Smooth muscle cell (in vitro differentiated cells): ENCODE data around the gene ADAMTS17. TPM values are rescaled to one million over a fixed set of nuclear protein-coding genes. Genes with fewer than 3 reads are reported as not detected.

ENCODE experiments used
- DNase-seq: peaks from one replicate; lab custom pipeline; 2025; ENCODE audit not compliant: unreplicated experiment; lab: John Stamatoyannopoulos, UW
- H2AFZ ChIP-seq: fragments of 200-600 bp; sonication (generic); 2 replicates; pipeline ENCODE4 v1.6.0; 2016; ENCODE audit warnings: antibody characterized with exemption, low read depth, mild to moderate bottlenecking
- H3F3A ChIP-seq: fragments of 200-600 bp; sonication (generic); 2 replicates; pipeline ENCODE4 v1.6.0; 2017; ENCODE audit warnings: antibody characterized with exemption, low read depth
- H3K27ac ChIP-seq: fragments of 200-600 bp; sonication (generic); 2 replicates; pipeline ENCODE4 v1.5.1; 2016; ENCODE audit warnings: low read depth, mild to moderate bottlenecking
- H3K27me3 ChIP-seq: fragments of 200-600 bp; sonication (generic); 2 replicates; pipeline ENCODE4 v1.6.1; 2016; ENCODE audit warnings: low read depth, mild to moderate bottlenecking
- H3K36me3 ChIP-seq: fragments of 200-600 bp; sonication (generic); 2 replicates; pipeline ENCODE4 v1.5.1; 2016; ENCODE audit warnings: low read depth
- H3K4me1 ChIP-seq: fragments of 200-600 bp; sonication (generic); 2 replicates; pipeline ENCODE4 v1.5.1; 2016; ENCODE audit warnings: low read depth
- H3K4me2 ChIP-seq: fragments of 200-600 bp; sonication (generic); 2 replicates; pipeline ENCODE4 v1.6.0; 2016; ENCODE audit warnings: mild to moderate bottlenecking
- H3K4me3 ChIP-seq: fragments of 200-600 bp; sonication (generic); 2 replicates; pipeline ENCODE4 v1.5.1; 2016; ENCODE audit warnings: mild to moderate bottlenecking
- H3K79me2 ChIP-seq: fragments of 200-600 bp; sonication (generic); 2 replicates; pipeline ENCODE4 v1.6.0; 2016; ENCODE audit warnings: low read depth, mild to moderate bottlenecking
- H3K9ac ChIP-seq: fragments of 200-600 bp; sonication (generic); 2 replicates; pipeline ENCODE4 v1.6.0; 2016; ENCODE audit warnings: low read depth
- H3K9me3 ChIP-seq: fragments of 200-600 bp; sonication (generic); replicated peaks from 2 replicates; pipeline ENCODE4 v1.5.1; 2016; ENCODE audit warnings: low read depth
- H4K20me1 ChIP-seq: fragments of 200-600 bp; sonication (generic); 2 replicates; pipeline ENCODE4 v1.6.0; 2016; ENCODE audit warnings: low read depth
- WGBS: methylation state at CpG from one replicate; pipeline ENCODE4 v1.1.7; 2016; ENCODE audit warnings: low lambda C conversion rate; 5-methylcytosine and 5-hydroxymethylcytosine counted together
- polyA plus RNA-seq: library from polyadenylated mRNA; unstranded; fragments of >200 nt; fragmentation: Nextera tagmentation; extraction: Ambion mirVana; gene quantifications from 2 replicates; pipeline ENCODE4 v1.2.1, GENCODE V29; 2016
- total RNA-seq: library from RNA; depleted of rRNA; stranded (reverse); fragments of >200 nt; gene quantifications from 2 replicates; pipeline ENCODE4 v1.2.3, GENCODE V29; 2014
- TF ChIP-seq, protein P1 (sequence below): fragments of 200-600 bp; sonication (generic); IDR thresholded peaks from 2 replicates; pipeline ENCODE4 v1.5.1; 2017; ENCODE audit warnings: borderline replicate concordance, mild to moderate bottlenecking, antibody characterized with exemption; ENCODE audit not compliant: insufficient read depth, poor library complexity, severe bottlenecking

The ADAMTS17 gene
- total and polyA plus RNA-seq, 2 experiments from 2014 or later: 0.63 to 3.1 TPM

DNA sequence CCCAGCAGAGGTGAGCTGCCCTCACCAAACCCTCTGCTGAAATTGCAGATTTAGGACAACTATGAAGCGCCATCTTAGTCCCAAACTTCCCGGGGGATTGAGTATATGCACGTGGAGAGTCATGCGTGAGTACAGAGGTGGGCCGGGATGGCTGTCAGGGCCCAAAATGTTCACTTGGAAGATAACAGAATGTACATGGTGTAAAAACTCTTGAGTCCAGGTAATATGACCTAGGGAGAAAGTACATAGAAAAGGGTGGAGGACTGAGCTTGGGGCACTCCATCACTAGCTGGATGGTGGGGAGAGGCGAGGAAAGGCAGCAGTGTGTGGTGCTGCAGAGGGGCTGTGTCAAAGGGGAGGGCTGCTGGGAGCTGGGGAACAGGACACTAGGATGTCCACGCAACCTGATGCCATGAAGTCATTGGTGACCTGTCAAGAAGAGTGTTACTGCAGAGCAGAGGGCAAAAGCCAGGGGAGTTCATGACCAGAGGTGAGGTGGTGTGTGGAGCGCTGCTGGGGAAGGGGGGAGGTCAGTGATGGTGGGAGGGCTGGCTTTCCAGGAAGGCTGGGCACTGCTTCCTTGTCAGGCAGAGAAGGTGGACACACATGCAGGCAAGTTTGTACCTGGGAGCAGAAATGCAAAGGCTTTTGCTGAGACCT, 372.4 kb downstream of the ADAMTS17 start:
- Histone ChIP-seq H3K4me1 (no peaks in the 10 kb centered on the region), H3K79me2 (no peaks in the 10 kb centered on the region), H2AFZ (no peak overlapping the region), H3F3A (no peaks in the 10 kb centered on the region), H3K36me3 (no peaks in the 10 kb centered on the region), H3K9ac (no peak overlapping the region), H3K27me3 (no peaks in the 10 kb centered on the region), H3K27ac (no peak overlapping the region), H3K9me3 (no peaks in the 10 kb centered on the region), H3K4me3 (no peak overlapping the region), H3K4me2 (no peak overlapping the region), H4K20me1 (no peaks in the 10 kb centered on the region)
- DNase-seq: no peak
- WGBS: 96% methylated on average over 8 of the region's 8 CpGs
- TF ChIP-seq, protein P1, sequence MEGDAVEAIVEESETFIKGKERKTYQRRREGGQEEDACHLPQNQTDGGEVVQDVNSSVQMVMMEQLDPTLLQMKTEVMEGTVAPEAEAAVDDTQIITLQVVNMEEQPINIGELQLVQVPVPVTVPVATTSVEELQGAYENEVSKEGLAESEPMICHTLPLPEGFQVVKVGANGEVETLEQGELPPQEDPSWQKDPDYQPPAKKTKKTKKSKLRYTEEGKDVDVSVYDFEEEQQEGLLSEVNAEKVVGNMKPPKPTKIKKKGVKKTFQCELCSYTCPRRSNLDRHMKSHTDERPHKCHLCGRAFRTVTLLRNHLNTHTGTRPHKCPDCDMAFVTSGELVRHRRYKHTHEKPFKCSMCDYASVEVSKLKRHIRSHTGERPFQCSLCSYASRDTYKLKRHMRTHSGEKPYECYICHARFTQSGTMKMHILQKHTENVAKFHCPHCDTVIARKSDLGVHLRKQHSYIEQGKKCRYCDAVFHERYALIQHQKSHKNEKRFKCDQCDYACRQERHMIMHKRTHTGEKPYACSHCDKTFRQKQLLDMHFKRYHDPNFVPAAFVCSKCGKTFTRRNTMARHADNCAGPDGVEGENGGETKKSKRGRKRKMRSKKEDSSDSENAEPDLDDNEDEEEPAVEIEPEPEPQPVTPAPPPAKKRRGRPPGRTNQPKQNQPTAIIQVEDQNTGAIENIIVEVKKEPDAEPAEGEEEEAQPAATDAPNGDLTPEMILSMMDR: no peak

- Histone ChIP-seq H3K79me2 (no peaks in the 10 kb centered on the region), H2AFZ (no peak overlapping the region), H3K9me3 (no peaks in the 10 kb centered on the region), H3K4me2 (no peak overlapping the region), H4K20me1 (no peaks in the 10 kb centered on the region), H3K36me3 (no peaks in the 10 kb centered on the region), H3K9ac (no peak overlapping the region), H3K4me1 (no peaks in the 10 kb centered on the region), H3F3A (no peaks in the 10 kb centered on the region), H3K27me3 (no peaks in the 10 kb centered on the region), H3K4me3 (no peak overlapping the region), H3K27ac (no peak overlapping the region)
- no peak for DNase-seq
- TF ChIP-seq, protein P1: no peak
- WGBS: 89% methylated on average over 11 of the region's 11 CpGs
Observed at GRCh38 chr15:99967841-99968371, 373.9 kb downstream of the ADAMTS17 start.

- 90% methylated on average over 3 of the region's 3 CpGs for WGBS
- Histone ChIP-seq H3K4me3 (no peak overlapping the region), H3K27ac (no peak overlapping the region), H3F3A (no peaks in the 10 kb centered on the region), H3K27me3 (no peaks in the 10 kb centered on the region), H4K20me1 (no peaks in the 10 kb centered on the region), H3K4me2 (no peak overlapping the region), H2AFZ (no peak overlapping the region), H3K36me3 (no peaks in the 10 kb centered on the region), H3K9ac (no peak overlapping the region), H3K9me3 (no peaks in the 10 kb centered on the region), H3K79me2 (no peaks in the 10 kb centered on the region), H3K4me1 (no peaks in the 10 kb centered on the region)
- no peak for DNase-seq
- TF ChIP-seq, protein P1: no peak
Observed at GRCh38 chr15:99966815-99967214, 375.0 kb downstream of the ADAMTS17 start.

DNA sequence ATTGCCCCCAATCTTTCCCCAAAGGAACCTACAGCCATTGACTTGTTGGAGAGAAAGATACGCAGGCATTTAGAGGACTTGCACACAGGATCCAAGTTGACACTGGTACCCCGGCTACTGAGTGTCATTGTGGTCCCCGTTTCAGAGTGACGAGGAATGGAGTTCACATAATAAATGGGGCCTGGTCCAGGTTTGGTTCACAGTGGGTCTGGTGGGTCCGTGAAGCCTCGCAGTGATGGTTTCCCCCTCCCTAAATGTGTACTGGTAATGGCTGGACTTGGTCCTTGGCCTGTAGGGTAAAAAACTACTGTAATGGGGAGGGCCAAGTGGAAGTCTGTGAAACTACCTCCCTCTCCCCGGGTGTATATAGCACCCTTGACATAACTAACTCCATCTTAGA, 376.4 kb downstream of the ADAMTS17 start:
- Histone ChIP-seq H4K20me1 (no peaks in the 10 kb centered on the region), H3K9ac (no peak overlapping the region), H3K4me1 (no peaks in the 10 kb centered on the region), H3K4me3 (no peak overlapping the region), H3K27me3 (no peaks in the 10 kb centered on the region), H3K27ac (no peak overlapping the region), H3K79me2 (no peaks in the 10 kb centered on the region), H3K36me3 (no peaks in the 10 kb centered on the region), H3K4me2 (no peak overlapping the region), H3K9me3 (no peaks in the 10 kb centered on the region), H2AFZ (no peak overlapping the region), H3F3A (no peaks in the 10 kb centered on the region)
- no peak for DNase-seq
- 92% methylated on average over 7 of the region's 7 CpGs for WGBS
- TF ChIP-seq, protein P1: no peak
